GM12872 (cell line): ENCODE results near the gene TADA2B.

Experiments
- CTCF ChIP-seq: IDR thresholded peaks from 3 replicates; pipeline ENCODE4 v1.5.1; 2011; ENCODE audit warnings: low read depth, mild to moderate bottlenecking, low read length, moderate library complexity; ENCODE audit not compliant: insufficient read depth

TADA2B gene

DNA sequence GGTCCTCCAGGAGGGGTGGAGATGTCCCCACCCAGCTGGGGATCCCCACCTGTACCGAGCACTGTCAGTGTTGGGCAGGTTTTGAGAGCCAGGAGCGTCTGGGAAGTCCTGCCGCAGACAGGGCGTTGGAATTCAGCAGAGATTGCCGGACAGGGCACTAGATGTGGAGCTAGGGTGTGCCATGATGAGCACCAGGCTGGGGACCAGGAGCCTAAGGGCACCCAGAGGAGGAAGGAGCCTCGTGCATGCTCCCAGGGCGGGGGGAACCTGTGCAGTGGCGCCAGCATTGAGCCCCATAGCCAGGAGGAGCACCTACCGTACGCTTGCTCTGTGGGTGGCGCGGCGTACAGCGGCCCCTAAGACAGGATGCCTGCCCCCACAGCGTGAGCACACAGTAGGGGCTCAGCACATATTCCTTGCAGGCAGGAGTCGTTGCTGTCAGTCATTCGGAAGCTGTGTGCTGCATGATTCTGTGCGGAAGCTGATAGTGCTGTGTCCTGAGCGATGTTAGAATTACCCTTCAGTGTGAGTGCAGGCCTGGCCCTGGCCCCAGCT, 18.8 kb upstream of the TADA2B start:
- TF ChIP-seq CTCF: no peak

GRCh38 chr4:7025040-7025602, 18.1 kb upstream of the TADA2B start:
- no peak for TF ChIP-seq CTCF

- TF ChIP-seq CTCF: no peak
Measured at GRCh38 chr4:7026107-7026506, 17.1 kb upstream of the TADA2B start.

GRCh38 chr4:7027284-7027683, 15.9 kb upstream of the TADA2B start:
- no peak for TF ChIP-seq CTCF

GRCh38 chr4:7027913-7028312, 15.3 kb upstream of the TADA2B start:
- TF ChIP-seq CTCF: no peak

DNA sequence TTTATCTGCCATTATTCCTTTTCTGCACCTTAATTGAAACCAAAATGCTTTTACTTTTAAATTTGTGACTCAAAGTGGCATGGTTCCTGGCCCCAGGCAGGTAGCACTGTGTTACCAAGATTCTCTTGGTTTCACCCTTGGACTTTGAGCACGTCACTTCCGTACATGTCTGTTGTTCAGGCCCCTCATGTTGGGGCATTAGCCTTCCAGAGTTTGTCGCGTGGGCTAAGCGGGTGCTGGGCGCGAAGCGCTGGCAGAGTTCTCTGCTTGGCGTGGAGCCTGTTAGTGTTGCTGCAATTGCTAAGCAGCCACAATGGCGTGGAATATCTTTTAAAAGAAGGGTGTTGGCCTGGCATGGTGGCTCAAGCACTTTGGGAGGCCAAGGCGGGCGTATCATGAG, 14.0 kb upstream of the TADA2B start:
- no peak for TF ChIP-seq CTCF

GRCh38 chr4:7029921-7030320, 13.3 kb upstream of the TADA2B start:
- TF ChIP-seq CTCF: no peak

DNA sequence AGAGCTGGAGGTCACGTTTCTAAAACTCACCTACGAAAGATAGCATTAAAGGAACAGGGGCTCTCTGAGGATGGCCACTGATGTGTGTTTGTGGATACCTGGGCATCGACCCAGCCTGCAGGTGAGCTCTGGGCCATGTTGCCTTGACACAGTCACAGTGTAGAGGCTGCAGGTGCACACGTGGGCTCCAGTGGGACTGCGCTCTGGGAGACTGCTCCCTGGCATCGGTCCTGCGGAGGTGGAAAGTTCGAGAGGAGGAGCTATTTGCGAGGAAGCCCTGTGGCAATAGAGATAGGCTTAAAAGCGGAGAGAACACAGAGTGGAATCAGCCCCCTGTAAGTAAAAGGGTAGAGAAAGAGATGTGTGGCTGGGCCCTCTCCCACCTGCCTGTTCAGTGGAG, 12.3 kb upstream of the TADA2B start:
- TF ChIP-seq CTCF: no peak
